ENCODE data around the gene PRDM15. TPM values are rescaled to one million over a fixed set of nuclear protein-coding genes. Genes with fewer than 3 reads are reported as not detected.

The PRDM15 gene
- total RNA-seq, 6 donors from 2014 or later, result 5.3 to 31.4 (median 7.4) TPM

- H3K27ac ChIP-seq, result no peak overlapping the region
These were observed 40.7 kb upstream of the PRDM15 start for GRCh38 chr21:41919666-41920398.

GRCh38 chr21:41918561-41919358, 39.6 kb upstream of the PRDM15 start:
- Histone ChIP-seq H3K4me3 (no peak overlapping the region), H3K9me3 (no peaks in the 10 kb centered on the region), H3K27me3 (no peaks in the 10 kb centered on the region), H3K27ac (no peak overlapping the region), H3K4me1 (peaks cover 3 to 8% (median 6%) of the 10 kb centered on the region in 4 donors), H3K36me3 (peaks cover 5 to 35% (median 28%) of the 10 kb centered on the region in 4 donors)
- TF ChIP-seq CTCF (IDR thresholded peaks at IDR 0.05) (no peak), POLR2A (IDR thresholded peaks at IDR 0.05) (no peak), EP300 (IDR thresholded peaks at IDR 0.05) (no peak), POLR2AphosphoS5 (IDR thresholded peaks at IDR 0.05) (no peak)
- no peak for ATAC-seq (ENCODE audit: low FRiP score in 2 of 2)
- peak in 1 of 2 donors; percentile 18 for DNase-seq
- WGBS, 2 donors, result 95 to 96% methylated on average over 15 of the region's 15 CpGs

More at GRCh38 chr21:41919666-41920398, 40.7 kb upstream of the PRDM15 start:
- no peak for TF ChIP-seq CTCF (IDR thresholded peaks at IDR 0.05)
- TF ChIP-seq EP300 (IDR thresholded peaks at IDR 0.05), result no peak
- no peak for TF ChIP-seq POLR2AphosphoS5 (IDR thresholded peaks at IDR 0.05)
- TF ChIP-seq POLR2A (IDR thresholded peaks at IDR 0.05), result no peak
- DNase-seq, result peak in 1 of 2 donors; percentile 3
- WGBS, 2 donors, result 95 to 97% methylated on average over 13 to 15 of the region's 15 CpGs
- no peak for ATAC-seq (ENCODE audit: low FRiP score in 2 of 2)
- H3K9me3 ChIP-seq, result no peaks in the 10 kb centered on the region
- H3K27me3 ChIP-seq, result no peaks in the 10 kb centered on the region
- peaks cover 8 to 13% (median 10%) of the 10 kb centered on the region in 4 donors for H3K4me1 ChIP-seq
- H3K4me3 ChIP-seq, result no peak overlapping the region
- peaks cover 5 to 29% (median 21%) of the 10 kb centered on the region in 4 donors for H3K36me3 ChIP-seq

GRCh38 chr21:41917531-41917930, 38.4 kb upstream of the PRDM15 start:
- Histone ChIP-seq H3K4me3 (no peak overlapping the region), H3K9me3 (no peaks in the 10 kb centered on the region), H3K27ac (no peak overlapping the region), H3K27me3 (no peaks in the 10 kb centered on the region), H3K4me1 (no peaks in the 10 kb centered on the region), H3K36me3 (peaks cover 5 to 47% (median 28%) of the 10 kb centered on the region in 4 donors)
- WGBS, 2 donors, result 95 to 97% methylated on average over 4 of the region's 4 CpGs
- ATAC-seq (ENCODE audit: low FRiP score in 2 of 2) (no peak), DNase-seq (no peak)
- TF ChIP-seq CTCF (IDR thresholded peaks at IDR 0.05), result no peak
- no peak for TF ChIP-seq POLR2AphosphoS5 (IDR thresholded peaks at IDR 0.05)
- no peak for TF ChIP-seq EP300 (IDR thresholded peaks at IDR 0.05)
- no peak for TF ChIP-seq POLR2A (IDR thresholded peaks at IDR 0.05)

GRCh38 chr21:41916888-41917433, 37.8 kb upstream of the PRDM15 start:
- DNase-seq, result no peak
- Histone ChIP-seq H3K4me3 (no peak overlapping the region), H3K4me1 (no peaks in the 10 kb centered on the region), H3K9me3 (no peaks in the 10 kb centered on the region), H3K27me3 (no peaks in the 10 kb centered on the region), H3K36me3 (peaks cover 5 to 50% (median 30%) of the 10 kb centered on the region in 4 donors), H3K27ac (no peak overlapping the region)
- TF ChIP-seq EP300 (IDR thresholded peaks at IDR 0.05), result no peak
- TF ChIP-seq POLR2AphosphoS5 (IDR thresholded peaks at IDR 0.05), result no peak
- no peak for TF ChIP-seq CTCF (IDR thresholded peaks at IDR 0.05)
- no peak for TF ChIP-seq POLR2A (IDR thresholded peaks at IDR 0.05)
- no peak for ATAC-seq (ENCODE audit: low FRiP score in 2 of 2)
- 80 to 93% methylated on average over 1 to 3 of the region's 3 CpGs for WGBS, 2 donors
